GM21529 (cell line): ENCODE results near the gene RTN4.

ENCODE experiments used
- ATAC-seq: cut with Tn5 transposase; IDR thresholded peaks from one replicate; pipeline ENCODE4 v1.9.1; 2021; ENCODE audit not compliant: unreplicated experiment

RTN4 gene

DNA sequence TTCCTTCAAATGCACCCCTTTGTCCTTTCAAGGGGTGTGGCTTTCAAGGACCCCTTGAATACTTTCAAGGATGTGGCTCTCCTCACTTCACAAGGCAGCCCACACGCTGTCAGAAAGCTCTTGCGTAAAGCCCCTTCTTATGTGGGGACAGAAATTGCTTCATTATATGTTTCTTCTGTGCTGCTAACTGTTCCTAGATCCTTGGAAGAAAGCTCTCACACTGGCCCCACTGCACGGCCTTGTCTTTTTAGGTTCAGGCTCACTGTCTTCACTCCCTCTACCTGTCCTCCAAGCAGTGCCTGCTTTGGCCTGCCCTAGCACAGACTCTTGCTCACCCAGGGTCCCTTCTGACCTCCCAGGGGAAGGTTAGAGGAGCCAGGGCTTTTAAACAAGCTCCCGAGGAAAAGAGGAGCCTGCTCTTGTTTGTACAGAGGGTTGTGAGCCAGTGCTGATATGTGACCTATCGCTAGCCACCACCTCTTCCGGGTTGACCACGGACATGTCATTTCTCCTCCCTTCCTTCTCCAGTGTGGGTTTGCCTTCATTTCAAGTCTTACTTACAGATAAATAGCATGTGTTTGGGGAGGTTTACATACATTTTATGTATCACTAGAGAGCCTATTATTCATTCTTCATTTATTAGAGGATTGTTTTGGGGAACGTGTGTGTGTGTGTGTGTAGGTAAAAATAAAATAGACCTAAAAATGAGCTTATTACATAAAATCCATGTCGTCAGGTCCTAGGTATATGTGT lies 94.7 kb downstream of the RTN4 start:
- no peak for ATAC-seq

DNA sequence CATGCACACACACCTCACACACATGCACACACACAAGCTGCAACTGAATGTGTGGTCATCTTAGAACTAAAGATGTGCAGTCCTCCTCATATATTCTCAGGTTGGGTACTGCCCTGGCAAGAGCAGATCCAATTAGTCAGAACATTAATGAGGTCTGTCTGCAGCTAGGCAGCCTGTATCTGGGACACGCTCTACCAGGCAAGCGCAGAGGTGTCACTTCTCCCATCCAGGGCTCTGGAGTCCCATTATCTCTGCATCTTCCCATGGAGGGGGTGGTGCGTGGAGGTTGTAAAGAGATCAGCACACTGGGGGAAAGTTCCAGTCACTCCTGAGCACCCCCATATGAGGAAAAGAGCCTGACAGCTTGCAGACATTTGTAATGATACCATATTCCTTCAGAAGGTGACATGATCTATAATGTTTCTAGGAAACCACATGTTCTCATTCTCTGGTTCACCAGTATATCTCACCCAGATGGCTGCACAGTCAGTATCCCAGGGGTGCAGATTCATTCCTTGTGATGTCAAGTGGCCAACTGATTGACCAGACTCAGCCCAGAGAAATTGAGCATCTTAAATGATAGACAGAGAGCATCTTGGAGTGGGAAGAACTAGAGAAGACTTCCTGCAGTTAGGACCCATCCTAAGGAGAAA lies 95.4 kb downstream of the RTN4 start:
- no peak for ATAC-seq

DNA sequence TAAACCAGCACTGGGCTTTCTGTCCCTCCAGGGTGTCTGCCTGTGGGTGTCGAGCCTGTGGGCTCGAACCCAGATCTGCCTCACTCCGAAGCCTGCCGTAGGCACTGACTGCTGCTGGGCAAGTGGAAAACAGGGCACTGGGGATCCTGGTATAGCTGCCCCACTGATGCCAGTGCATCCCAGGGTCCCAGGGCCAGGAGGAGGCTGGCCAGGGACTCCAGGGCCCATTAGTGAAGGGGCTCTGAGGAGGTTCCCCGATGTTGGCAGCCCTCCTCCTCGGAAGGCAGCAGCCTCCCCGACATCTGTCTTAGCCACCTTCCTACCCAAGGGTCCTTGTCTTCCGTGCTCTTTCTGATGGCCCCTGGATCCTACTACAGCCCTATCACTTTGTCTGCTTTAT lies 96.1 kb downstream of the RTN4 start:
- ATAC-seq: no peak

DNA sequence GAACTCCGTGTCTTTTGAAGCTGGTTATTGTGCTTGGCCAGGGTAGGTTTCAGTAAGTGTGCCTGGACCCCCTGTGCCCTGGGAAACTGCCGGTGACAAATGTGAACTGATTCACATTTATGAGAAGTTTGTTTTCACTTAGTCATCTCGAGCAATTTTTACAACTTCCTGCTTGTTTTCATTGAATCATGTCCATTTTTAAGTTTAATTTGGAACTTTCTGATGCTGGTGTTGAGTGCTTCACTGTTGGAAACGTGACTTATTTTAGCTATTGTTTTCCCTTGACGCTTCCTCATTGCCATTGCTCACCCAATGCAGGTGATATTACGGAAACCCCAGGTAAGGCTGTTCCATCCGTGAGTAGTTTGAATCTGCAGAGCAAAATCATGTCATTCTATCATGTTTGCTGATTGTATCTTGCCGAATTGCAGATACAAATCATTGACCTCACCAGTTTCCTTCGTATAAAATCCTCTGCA lies 97.2 kb downstream of the RTN4 start:
- ATAC-seq: no peak

DNA sequence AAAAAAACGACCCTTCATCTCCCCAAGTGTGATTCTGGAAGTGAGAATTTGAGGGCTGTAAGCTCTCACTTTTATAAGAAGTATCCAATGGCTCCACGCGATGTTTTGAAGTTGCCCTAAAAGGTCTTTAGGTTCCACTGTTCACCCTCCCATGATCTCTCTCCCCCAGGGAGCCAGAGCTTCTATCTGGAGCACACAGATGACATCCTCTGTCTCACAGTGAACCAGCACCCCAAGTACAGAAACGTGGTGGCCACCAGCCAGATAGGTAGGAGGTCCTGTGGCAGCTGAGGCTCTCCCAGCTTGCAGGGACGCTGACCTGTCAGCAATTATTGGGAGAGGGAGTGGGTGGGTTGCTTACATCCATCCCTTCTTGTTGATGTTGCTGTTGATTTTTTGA lies 97.8 kb downstream of the RTN4 start:
- no peak for ATAC-seq

DNA sequence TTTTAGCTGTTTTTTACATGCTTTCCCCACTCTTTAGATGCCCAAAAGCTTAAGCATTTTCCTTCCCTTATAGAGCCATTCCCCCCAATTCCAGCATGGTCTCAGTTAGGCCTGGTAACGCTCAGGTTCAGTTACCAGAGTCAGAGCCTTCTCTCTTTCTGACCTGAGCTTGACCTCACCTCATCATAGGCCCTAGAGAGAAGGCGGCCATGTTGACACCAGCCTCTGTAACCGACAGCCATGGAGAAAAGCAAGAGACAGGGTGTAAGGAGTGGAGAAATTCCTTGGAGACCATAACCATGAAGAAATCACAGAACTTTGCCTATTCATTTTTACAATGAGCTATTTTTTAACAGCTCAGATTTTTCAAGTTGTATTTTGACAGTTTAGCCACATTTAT lies 99.4 kb downstream of the RTN4 start:
- no peak for ATAC-seq

DNA sequence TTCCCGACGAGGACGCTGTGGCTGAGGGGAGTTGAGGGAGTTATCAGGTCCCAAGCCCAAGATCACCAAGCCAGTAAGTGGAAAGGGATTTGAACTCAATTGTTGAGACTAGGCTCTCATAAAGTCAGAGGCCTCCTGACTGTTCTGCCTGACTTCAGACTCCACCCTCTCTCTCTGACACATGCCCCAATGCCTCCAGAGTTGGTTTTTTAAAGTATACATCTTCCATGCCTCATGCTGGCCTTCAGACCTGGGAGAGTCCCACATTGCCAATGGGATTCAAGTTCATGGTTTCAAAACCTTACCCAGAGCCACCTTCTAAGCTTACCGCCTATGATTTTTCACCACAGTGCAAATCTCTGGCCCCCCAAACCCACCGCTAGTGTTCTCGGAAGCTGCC lies 100.8 kb downstream of the RTN4 start:
- ATAC-seq: no peak

DNA sequence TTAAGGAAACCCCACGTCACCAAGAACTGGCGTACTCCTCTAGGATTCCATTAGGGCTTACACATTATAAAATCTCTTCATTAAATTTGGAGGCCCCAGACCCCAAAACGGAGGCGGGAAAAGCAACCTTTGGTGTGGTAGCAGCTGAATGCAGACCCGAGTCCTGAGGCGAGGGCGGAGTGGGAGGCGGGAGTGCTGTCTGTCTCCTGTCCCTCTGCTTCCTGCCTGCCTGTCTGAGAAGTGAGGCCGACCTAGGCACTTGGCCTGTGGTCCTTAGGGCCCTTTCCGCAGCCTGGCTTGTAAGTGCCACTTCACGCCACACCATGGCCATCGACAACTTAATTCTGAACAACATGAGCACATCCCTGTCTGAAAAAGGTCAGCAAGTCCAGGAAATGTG lies 102.1 kb downstream of the RTN4 start:
- ATAC-seq: no peak

DNA sequence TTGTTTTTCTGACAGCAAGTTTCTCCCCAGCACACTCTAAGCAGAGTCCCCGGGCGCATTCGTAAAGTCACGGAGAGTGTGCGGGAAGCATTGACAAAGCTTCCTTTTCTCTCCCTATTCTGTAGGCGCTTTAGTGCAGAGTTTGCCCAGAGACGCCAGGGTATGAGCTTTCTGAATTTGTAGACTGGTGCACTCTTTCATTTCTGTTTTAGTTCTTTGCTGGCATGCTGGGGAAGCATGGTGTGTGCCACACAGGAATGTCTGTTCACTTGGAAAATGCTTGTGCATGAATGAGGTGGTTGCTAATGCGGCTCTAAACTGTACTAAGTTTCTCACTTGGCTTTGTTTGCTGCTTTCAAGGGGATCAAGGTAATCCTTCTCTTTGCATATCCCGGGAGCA lies 102.6 kb downstream of the RTN4 start:
- ATAC-seq: no peak

DNA sequence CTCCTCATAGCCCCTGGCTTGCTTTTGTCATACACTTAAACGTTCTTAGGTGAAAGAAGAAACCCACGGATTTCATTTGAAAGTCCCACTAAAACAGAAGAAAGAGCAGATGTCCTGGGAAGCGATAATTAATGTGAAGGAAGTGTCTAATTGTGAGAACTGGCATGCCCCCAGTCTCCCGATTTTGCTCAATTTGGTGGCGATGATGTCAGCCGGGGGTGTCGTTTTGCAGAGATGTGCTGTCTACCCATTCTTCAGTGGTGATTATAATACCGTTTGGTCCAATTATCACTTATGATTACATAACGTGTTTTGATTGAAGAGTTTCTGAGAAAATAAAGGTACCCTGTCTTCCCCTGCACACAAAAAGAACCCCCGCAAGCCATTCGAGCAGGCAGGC lies 103.1 kb downstream of the RTN4 start:
- no peak for ATAC-seq

DNA sequence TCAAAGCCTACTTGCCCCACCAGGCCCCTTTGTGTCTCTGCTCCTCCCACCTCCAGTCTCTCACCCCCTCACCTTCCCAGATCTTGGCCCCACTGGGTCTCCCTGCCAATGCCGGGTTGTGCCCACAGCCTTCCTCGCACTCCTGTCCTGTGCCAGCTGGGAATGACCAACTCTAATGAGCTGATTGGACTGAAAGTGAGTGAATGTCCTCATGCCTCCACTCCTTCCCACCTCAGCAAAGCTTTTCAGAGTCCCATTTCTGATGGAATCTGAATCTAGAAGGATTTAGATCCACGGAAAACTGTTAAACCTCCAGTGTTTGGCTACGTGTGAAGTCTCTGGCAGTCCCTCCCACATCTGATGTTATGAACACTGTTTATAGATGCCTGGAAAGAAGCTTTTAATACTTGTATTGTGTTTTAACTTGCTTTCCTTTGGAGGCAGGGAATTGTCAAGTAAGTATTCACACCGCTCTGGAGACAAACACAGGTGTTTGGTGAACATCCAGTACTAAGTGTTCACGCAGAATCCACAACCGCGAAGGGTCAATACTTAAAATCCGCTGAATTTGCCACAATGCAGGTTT lies 103.9 kb downstream of the RTN4 start:
- ATAC-seq: no peak

DNA sequence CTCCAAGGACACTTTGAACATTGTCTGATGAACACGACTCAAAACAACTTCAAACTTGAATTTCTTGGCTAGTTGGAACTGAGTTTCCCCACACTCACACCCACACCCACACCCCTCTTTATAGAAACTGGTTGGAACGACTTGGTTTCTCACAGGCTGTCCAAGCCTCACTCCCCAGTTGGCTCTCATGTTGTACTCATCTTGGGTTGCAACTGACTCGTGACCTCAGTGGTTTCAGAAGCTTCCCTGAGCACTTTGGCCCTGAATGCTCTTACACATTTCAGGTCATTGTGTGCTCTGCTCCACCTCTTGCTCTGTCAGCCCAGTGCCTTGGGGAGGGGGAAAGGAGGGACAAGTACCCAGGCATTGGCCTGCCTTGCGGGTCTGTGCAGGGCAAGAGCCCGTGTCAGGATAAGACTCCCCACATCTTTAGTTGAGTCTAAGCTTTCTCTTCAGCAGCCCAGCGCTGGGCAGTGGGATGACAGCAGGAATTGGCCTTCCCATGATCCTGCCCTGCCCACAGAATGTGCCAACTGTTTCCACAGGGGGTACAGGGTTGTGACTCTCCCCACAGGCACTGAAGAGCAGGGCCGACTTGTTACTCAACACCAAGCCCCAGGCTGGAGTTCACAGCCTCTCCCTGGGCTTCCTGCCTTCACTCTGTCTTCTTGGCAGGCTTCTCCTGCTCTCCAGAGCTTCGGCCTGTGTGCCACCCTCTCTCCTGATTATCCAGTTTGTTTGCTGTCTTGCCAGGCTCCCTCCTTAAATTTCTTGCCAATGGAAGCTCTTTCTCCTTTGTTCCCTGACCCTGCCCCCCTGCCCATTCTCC lies 104.6 kb downstream of the RTN4 start:
- ATAC-seq: no peak

DNA sequence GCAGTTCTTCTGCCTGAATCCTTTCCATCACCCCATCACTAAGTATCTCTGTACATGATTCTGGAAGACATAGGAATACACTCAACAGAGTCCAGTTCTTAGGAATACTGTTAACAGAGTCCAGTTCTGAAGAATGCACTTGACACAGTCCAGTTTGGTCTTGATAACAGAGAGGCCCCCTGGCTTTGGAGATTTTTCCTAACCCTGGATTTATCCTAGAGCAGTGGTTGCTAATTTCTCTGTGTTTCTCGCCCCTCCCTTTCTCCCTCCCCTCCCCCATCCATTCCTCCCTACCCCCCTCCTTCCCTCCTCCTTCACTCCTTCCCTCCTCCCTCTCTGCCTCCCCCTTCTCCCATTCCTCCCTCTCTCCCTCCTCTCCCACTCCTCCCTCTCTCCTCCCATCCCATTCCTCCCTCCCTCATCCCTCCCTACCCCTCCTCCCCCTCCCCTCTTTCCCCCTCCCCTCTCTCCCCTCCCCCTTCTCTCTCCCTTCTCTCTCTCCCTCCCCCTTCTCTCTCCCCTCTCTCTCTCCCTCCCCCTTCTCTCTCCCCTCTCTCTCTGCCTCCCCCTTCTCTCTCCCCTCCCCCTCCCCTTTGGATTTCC lies 105.4 kb downstream of the RTN4 start:
- no peak for ATAC-seq

DNA sequence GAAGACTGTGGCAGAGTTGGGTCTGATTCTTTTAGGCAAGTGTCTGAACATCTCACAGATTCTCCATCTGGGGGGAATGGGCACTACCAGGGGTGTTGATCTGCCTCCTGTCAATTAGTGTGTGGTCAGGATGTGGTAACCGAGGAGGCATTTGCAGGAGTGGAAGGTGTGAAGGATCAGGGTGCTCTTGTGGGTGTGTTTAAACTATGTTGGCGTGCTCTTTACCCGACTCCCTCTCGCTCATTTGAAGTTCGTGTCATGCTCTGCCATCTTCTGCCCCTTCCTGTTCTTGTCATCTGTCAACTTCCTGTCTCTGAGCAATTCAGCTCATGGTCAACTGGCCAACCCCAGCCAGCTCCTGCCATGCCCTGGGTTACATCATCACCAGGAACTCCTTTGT lies 107.9 kb downstream of the RTN4 start:
- no peak for ATAC-seq

DNA sequence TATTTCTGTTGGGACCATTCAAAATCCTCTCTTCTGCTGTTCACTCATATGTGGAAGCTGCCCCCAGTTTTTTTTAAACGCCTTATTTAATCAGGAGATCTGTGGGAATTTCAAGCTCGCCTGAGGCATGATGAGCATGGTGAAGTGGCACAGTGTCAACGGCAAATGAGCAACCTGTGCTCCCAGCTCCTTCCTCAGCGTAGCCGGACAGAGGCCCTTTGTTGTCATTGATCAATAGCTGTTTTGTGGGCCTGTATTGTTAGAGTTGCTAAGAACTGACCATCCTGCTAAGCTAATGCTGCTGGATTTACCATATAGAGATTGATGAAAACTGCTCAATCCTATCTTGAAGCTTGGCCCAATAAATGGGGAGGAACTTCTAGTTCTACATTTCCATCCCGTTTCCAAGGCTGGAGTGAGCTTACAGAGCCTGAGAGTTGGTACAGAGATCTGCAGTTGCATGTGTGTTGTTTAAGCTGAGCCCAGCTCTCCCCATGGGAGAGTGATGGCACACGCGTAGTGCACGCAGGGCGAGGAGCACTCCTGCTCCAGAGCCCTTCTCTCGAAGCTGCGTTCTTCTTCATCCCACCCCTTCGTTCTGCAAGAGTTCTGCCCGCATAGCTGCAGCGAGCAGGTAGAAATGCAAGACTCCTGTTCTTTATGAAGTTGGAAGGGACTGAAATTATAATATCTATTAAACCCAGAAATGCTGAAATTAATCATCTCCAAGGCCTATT lies 108.8 kb downstream of the RTN4 start:
- ATAC-seq: no peak

DNA sequence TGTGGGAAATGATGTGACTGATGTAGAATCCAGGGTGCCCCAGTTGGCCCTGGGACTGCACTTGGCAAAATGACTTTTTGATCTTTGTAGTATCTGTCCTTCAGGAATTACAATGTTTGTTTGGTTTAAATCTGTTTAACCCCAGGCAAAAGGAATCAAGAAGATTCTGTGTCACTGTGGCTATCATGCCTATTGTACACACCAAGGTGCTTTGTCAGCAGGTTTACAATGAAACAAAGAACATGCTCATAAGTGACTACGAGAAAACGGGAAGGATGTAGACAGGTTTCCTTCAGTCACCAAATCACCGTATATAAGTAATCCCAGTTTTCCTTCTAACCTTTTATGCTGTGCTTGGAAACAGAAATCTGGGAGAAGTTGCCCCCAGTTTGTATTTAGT lies 109.5 kb downstream of the RTN4 start:
- ATAC-seq: no peak

DNA sequence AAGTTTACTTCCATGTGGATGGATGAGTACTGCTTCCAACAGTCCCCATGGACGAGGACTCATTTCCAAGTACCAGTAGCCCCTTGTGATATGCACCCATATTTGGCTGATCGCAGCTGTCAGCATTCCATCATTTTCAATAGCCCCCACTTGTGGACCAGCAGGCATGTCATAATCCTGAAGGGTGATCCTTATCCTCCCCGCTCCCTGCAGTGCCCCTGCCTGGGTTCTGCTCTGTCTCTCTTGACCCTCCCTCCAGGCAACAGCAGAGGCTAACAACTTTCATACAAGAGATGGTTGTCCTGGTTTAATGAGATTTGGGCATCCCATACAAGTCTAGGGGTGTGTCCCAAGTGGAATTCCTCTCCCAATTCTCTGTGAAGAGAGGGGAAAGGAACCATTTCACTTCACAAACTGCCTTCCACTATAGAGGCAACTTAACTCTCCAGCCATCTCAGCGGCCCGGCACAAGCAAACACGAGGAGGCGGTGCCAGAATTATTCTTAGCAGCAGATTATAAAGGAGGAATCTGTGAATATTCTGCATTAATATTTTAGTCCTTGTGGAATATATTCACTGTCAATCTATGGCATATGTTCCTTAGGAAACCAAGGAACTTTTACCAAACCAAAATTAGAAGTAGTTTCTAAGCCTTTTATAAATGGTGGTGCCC lies 110.7 kb downstream of the RTN4 start:
- ATAC-seq: no peak

DNA sequence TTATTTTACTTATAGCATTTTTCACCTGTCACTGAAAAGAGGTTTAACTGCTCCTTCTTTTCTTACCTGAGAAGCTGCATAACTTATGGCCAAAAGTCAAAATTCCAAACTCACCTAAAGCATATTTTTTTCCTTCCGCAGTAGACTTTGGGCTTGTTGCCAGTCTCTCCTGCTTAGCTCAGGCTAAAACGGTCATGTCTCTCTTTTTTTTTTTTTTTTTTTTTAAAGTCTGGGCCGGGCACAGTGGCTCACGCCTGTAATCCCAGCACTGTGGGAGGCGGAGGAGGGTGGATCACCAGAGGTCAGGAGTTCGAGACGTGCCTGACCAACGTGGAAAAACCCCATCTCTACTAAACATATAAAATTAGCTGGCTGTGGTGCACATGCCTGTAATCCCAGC lies 113.5 kb downstream of the RTN4 start:
- ATAC-seq: no peak

DNA sequence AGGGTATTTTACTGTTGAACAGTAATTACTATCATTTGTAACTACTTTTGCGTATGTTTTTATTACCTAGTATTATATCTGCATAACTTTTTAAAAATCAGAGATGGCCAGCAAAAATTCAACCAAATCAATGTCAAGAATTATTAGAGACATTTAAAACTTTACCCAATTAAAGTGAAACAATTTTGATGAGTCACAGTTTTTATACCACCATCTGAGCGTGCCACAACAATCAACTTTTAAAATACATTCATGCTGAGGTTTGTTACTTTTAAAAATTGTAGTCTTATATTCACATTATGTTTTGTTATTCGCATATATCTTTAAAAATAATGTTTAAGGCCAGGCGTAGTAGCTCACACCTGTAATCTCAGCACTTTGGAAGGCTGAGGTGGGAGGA lies 114.9 kb downstream of the RTN4 start:
- no peak for ATAC-seq

DNA sequence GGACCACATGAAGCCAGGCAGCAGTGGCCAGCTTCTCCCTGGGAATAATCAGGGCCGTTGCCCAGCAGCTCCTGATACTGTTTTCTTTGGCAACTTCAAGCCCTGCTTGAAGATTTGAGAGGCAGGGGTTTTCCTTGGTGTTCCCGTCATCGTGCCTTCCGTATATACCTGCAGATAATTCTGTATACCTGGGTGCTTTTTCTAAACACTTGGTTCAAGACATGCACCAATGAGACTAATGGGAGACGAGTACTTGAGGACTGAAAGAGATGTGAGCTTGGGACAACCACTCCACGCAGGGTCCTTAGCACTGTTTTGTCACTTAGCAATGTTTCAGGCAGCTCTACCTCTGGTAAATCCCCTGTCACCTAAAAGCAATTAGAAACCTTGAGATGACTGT lies 118.8 kb downstream of the RTN4 start:
- ATAC-seq: no peak
